Osteocyte (in vitro differentiated cells): ENCODE results near the gene LINC00237. TPM values are rescaled to one million over a fixed set of nuclear protein-coding genes. Genes with fewer than 3 reads are reported as not detected.

Source experiments
- DNase-seq: peaks from one replicate; pipeline ENCODE4 v3.0.0; 2021; ENCODE audit warnings: mixed read lengths; ENCODE audit not compliant: unreplicated experiment; ENCODE audit errors: extremely low spot score
- H3K27ac Mint-ChIP-seq: one replicate; pipeline ENCODE4 v1.8.0; 2021; ENCODE audit warnings: mild to moderate bottlenecking, mixed read lengths; ENCODE audit not compliant: unreplicated experiment
- H3K27me3 Mint-ChIP-seq: one replicate; pipeline ENCODE4 v1.8.0; 2021; ENCODE audit warnings: mixed read lengths; ENCODE audit not compliant: unreplicated experiment
- H3K36me3 Mint-ChIP-seq: one replicate; pipeline ENCODE4 v1.8.0; 2021; ENCODE audit warnings: mixed read lengths; ENCODE audit not compliant: unreplicated experiment
- H3K4me1 Mint-ChIP-seq: one replicate; pipeline ENCODE4 v1.8.0; 2021; ENCODE audit warnings: mixed read lengths; ENCODE audit not compliant: unreplicated experiment
- H3K4me3 Mint-ChIP-seq: one replicate; pipeline ENCODE4 v1.8.0; 2021; ENCODE audit warnings: mild to moderate bottlenecking, moderate library complexity, mixed read lengths; ENCODE audit not compliant: unreplicated experiment
- H3K9me3 Mint-ChIP-seq: one replicate; pipeline ENCODE4 v1.8.0; 2021; ENCODE audit warnings: mixed read lengths; ENCODE audit not compliant: unreplicated experiment
- CTCF ChIP-seq: fragments of 200-600 bp; sonication (generic); IDR thresholded peaks from 2 replicates; pipeline ENCODE4 v1.5.0; 2021; ENCODE audit warnings: antibody characterized with exemption, mild to moderate bottlenecking, moderate library complexity
- total RNA-seq: library from RNA; stranded (reverse); gene quantifications from 2 replicates; pipeline ENCODE4 v1.2.1, GENCODE V29; 2021

LINC00237 gene
- total RNA-seq, 1 donor from 2014 or later = not detected

DNA sequence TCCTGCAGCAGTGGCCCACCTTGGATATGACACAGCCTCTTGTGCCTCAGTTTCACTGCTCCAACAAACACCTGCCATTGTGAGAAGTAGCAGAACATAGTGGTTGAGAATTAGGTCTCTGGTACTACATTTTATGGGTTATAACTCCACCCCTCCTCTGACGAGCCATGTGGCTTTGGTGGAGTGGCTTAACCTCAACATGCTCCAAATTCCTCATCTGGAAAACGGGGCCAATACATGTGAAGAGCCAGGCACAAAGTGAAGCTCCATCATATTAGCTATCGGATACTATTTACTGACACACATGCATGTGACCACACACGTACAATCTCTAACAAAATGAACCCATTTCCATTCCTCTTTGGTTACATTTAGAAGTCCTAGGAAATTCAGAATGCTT is 11.4 kb upstream of the LINC00237 start:
- no peaks in the 10 kb centered on the region for H3K36me3 Mint-ChIP-seq
- no peaks in the 10 kb centered on the region for H3K4me1 Mint-ChIP-seq
- TF ChIP-seq CTCF = no peak
- no peaks in the 10 kb centered on the region for H3K9me3 Mint-ChIP-seq
- peaks cover 50% of the 10 kb centered on the region for H3K27me3 Mint-ChIP-seq
- no peak for DNase-seq
- H3K27ac Mint-ChIP-seq = no peak overlapping the region
- no peak overlapping the region for H3K4me3 Mint-ChIP-seq

DNA sequence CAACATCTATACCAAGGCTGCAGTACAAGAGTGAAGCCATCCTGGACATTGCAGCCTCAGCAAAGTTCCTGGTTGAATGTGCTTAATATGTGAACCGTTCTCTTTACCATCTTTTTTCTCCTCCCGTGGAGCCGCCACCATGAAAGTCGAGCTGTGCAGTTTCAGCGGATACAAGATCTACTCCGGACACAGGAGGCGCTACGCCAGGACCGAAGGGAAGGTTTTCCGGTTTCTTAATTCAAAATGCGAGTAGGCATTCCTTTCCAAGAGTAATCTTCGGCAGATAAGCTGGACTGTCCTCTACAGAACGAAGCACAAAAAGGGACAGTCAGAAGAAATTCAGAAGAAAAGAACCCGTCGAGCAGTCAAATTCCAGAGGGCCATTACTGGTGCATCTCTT is 8.4 kb upstream of the LINC00237 start:
- Mint-ChIP-seq H3K9me3 (no peaks in the 10 kb centered on the region), H3K4me3 (no peak overlapping the region), H3K27me3 (peaks cover 70% of the 10 kb centered on the region), H3K36me3 (no peaks in the 10 kb centered on the region), H3K27ac (no peak overlapping the region), H3K4me1 (no peaks in the 10 kb centered on the region)
- no peak for TF ChIP-seq CTCF
- no peak for DNase-seq

DNA sequence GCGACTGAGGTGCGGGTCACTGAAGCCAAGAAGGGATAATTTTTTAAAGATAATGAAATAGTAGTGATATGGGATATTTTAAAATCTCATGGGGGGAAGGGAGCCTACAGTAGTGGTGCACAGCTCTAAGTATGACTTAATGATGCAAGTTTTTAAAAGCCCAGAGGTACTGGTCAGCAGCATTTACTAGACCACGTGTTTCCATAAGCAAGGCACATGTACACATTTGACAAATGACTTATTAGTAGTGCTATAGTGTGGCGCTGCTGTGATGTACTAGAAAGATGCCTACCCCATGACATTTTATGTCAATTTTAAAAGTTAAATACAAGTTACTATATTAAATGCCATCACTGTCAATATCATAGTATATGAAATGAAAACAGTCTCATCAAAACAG is 7.5 kb upstream of the LINC00237 start:
- Mint-ChIP-seq H3K4me3 (no peak overlapping the region), H3K36me3 (no peaks in the 10 kb centered on the region)
- no peak for TF ChIP-seq CTCF

GRCh38 chr20:21111416-21111815 is 5.3 kb upstream of the LINC00237 start:
- H3K4me1 Mint-ChIP-seq = no peaks in the 10 kb centered on the region
- H3K36me3 Mint-ChIP-seq = no peaks in the 10 kb centered on the region
- no peak for DNase-seq
- no peak overlapping the region for H3K27ac Mint-ChIP-seq
- H3K4me3 Mint-ChIP-seq = no peak overlapping the region
- TF ChIP-seq CTCF = no peak
- H3K9me3 Mint-ChIP-seq = no peaks in the 10 kb centered on the region
- H3K27me3 Mint-ChIP-seq = peaks cover 82% of the 10 kb centered on the region

More for the DNA sequence above, 7.5 kb upstream of the LINC00237 start:
- H3K27me3 Mint-ChIP-seq = peaks cover 72% of the 10 kb centered on the region
- H3K9me3 Mint-ChIP-seq = no peaks in the 10 kb centered on the region
- DNase-seq = no peak
- H3K27ac Mint-ChIP-seq = no peak overlapping the region
- no peaks in the 10 kb centered on the region for H3K4me1 Mint-ChIP-seq

- no peak for DNase-seq
- no peak for TF ChIP-seq CTCF
- H3K36me3 Mint-ChIP-seq = no peaks in the 10 kb centered on the region
- H3K27ac Mint-ChIP-seq = no peak overlapping the region
- H3K4me3 Mint-ChIP-seq = no peak overlapping the region
- H3K9me3 Mint-ChIP-seq = no peaks in the 10 kb centered on the region
- peaks cover 2% of the 10 kb centered on the region for H3K4me1 Mint-ChIP-seq
- peaks cover 88% of the 10 kb centered on the region for H3K27me3 Mint-ChIP-seq
These were observed 4.7 kb upstream of the LINC00237 start for GRCh38 chr20:21110811-21111210.
